Panc1 (cell line): Measurements from ENCODE around the gene C9. TPM values are rescaled to one million over a fixed set of nuclear protein-coding genes. Genes with fewer than 3 reads are reported as not detected.

Experiments
- ATAC-seq: fragments of 200-7000 bp; cut with Tn5 transposase; 2 replicates; pipeline ENCODE4 v1.9.1; 2020; ENCODE audit warnings: mild to moderate bottlenecking, moderate library complexity
- BruUV-seq: library from RNA; stranded (reverse); fragments of 400-500 nt; replicated peaks from 2 replicates; lab custom pipeline; 2021; lab: Mats Ljungman, UMichigan
- CTCF ChIA-PET: fragments of 300-600 bp; sonication (Branson Sonifier 250); formaldehyde crosslinking; loops from one replicate; lab custom pipeline; 2022; ENCODE audit warnings: antibody characterized with exemption; lab: Charles Lee
- POLR2A ChIA-PET: fragments of 300-600 bp; sonication (Branson Sonifier 250); formaldehyde crosslinking; loops from one replicate; lab custom pipeline; 2022; ENCODE audit warnings: antibody characterized with exemption; lab: Charles Lee
- DNase-seq: peaks from one replicate; pipeline ENCODE4 v3.0.0-alpha.2; 2010; ENCODE audit warnings: low read depth, low spot score
- H3K27ac ChIP-seq: 2 replicates; pipeline ENCODE4 v1.5.1; 2011; ENCODE audit warnings: mild to moderate bottlenecking, low read length, inconsistent platforms
- H3K27me3 ChIP-seq: fragments of 200-500 bp; sonication (Bioruptor generic); 2 replicates; pipeline ENCODE4 v1.6.0; 2014; ENCODE audit warnings: low read length, inconsistent platforms; ENCODE audit not compliant: control insufficient read depth, insufficient read depth
- H3K36me3 ChIP-seq: fragments of 200-500 bp; sonication (Bioruptor generic); 2 replicates; pipeline ENCODE4 v1.5.1; 2014; ENCODE audit warnings: inconsistent platforms, mild to moderate bottlenecking, low read length, moderate library complexity; ENCODE audit not compliant: control insufficient read depth, insufficient read depth
- H3K4me1 ChIP-seq: 2 replicates; pipeline ENCODE4 v1.5.1; 2011; ENCODE audit warnings: inconsistent platforms, mild to moderate bottlenecking, low read length, moderate library complexity; ENCODE audit not compliant: control insufficient read depth, insufficient read depth
- H3K4me3 ChIP-seq, 2 experiments: 2 replicates each; pipeline ENCODE4 v1.5.1; 2011 to 2012; ENCODE audit warnings: low read depth in 2 of 2, low read length in 2 of 2, mild to moderate bottlenecking in 2 of 2, inconsistent platforms in 1 of 2, moderate library complexity in 1 of 2
- H3K9me3 ChIP-seq: fragments of 200-500 bp; sonication (Bioruptor generic); 2 replicates; pipeline ENCODE4 v1.5.1; 2014; ENCODE audit warnings: low read depth, mild to moderate bottlenecking, inconsistent platforms, low read length, moderate library complexity; ENCODE audit not compliant: control insufficient read depth, insufficient read depth
- POLR2AphosphoS5 ChIP-seq: IDR thresholded peaks from 2 replicates; pipeline ENCODE4 v1.6.1; 2012; ENCODE audit warnings: mild to moderate bottlenecking, low read depth, low read length, moderate library complexity
- SIN3A ChIP-seq: IDR thresholded peaks from 2 replicates; pipeline ENCODE4 v1.6.1; 2012; ENCODE audit warnings: low read depth, mild to moderate bottlenecking, low read length, moderate library complexity, borderline replicate concordance; ENCODE audit not compliant: insufficient read depth
- TCF7L2 ChIP-seq: IDR thresholded peaks from 2 replicates; pipeline ENCODE4 v1.6.1; 2011; ENCODE audit warnings: mild to moderate bottlenecking, low read depth, low read length, inconsistent platforms
- in situ Hi-C: cut with HindIII; loops from 2 replicates; pipeline ENCODE4 v1.10.0; 2016; ENCODE audit warnings: low sequenced_read_pairs, low pct_unique_long_range_greater_than_20kb
- intact Hi-C: fragments of 100-400 bp; cut with micrococcal nuclease; formaldehyde crosslinking; loops from one replicate; pipeline ENCODE4 v1.10.0; 2022; ENCODE audit not compliant: unreplicated experiment
- total RNA-seq: library from RNA; stranded (reverse); gene quantifications from one replicate; pipeline ENCODE4 v1.2.1, GENCODE V29; 2021; ENCODE audit not compliant: unreplicated experiment
- TF ChIP-seq, protein P1 (sequence below): fragments of 450-650 bp; IDR thresholded peaks from 2 replicates; pipeline ENCODE4 v1.5.1; 2017; ENCODE audit warnings: mild to moderate bottlenecking
- TF ChIP-seq, protein P2 (sequence below), 2 experiments: IDR thresholded peaks; 2 replicates each; pipeline ENCODE4 v1.6.1; 2011 to 2012; ENCODE audit warnings: low read depth in 2 of 2, control low read depth in 1 of 2, low read length in 1 of 2, mild to moderate bottlenecking in 1 of 2, moderate library complexity in 1 of 2; ENCODE audit not compliant: insufficient read depth in 1 of 2

Gene C9
- total RNA-seq, 1 experiment from 2014 or later, result 0.05 TPM

DNA sequence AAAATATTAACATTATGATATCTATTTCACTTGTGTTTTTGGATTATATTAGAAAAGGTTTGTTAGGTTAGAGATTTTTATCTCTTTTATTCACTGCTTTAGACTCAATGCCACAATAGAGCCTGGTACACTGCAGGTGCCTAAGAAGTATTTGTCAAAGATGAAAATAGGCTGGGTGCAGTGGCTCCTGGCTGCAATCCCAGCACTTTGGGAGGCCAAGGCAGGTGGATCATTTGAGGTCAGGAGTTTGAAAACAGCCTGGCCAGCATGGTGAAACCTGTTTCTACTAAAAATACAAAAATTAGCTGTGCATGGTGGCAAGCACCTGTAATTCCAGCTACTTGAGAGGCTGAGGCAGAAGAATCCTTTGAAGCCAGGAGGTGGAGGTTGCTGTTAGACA, 64.3 kb downstream of the C9 start:
- Histone ChIP-seq H3K27ac (no peak overlapping the region), H3K9me3 (peaks cover 9% of the 10 kb centered on the region; the same call in 1 of the 2 replicates), H3K36me3 (no peaks in the 10 kb centered on the region), H3K4me1 (no peaks in the 10 kb centered on the region), H3K27me3 (no peaks in the 10 kb centered on the region), H3K4me3 (no peak overlapping the region)
- CTCF ChIA-PET, result no interaction called here
- no TSS peak for BruUV-seq
- no peak for ATAC-seq
- no peak for DNase-seq
- TF ChIP-seq, protein P1, sequence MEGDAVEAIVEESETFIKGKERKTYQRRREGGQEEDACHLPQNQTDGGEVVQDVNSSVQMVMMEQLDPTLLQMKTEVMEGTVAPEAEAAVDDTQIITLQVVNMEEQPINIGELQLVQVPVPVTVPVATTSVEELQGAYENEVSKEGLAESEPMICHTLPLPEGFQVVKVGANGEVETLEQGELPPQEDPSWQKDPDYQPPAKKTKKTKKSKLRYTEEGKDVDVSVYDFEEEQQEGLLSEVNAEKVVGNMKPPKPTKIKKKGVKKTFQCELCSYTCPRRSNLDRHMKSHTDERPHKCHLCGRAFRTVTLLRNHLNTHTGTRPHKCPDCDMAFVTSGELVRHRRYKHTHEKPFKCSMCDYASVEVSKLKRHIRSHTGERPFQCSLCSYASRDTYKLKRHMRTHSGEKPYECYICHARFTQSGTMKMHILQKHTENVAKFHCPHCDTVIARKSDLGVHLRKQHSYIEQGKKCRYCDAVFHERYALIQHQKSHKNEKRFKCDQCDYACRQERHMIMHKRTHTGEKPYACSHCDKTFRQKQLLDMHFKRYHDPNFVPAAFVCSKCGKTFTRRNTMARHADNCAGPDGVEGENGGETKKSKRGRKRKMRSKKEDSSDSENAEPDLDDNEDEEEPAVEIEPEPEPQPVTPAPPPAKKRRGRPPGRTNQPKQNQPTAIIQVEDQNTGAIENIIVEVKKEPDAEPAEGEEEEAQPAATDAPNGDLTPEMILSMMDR, result no peak
- TF ChIP-seq, protein P2, sequence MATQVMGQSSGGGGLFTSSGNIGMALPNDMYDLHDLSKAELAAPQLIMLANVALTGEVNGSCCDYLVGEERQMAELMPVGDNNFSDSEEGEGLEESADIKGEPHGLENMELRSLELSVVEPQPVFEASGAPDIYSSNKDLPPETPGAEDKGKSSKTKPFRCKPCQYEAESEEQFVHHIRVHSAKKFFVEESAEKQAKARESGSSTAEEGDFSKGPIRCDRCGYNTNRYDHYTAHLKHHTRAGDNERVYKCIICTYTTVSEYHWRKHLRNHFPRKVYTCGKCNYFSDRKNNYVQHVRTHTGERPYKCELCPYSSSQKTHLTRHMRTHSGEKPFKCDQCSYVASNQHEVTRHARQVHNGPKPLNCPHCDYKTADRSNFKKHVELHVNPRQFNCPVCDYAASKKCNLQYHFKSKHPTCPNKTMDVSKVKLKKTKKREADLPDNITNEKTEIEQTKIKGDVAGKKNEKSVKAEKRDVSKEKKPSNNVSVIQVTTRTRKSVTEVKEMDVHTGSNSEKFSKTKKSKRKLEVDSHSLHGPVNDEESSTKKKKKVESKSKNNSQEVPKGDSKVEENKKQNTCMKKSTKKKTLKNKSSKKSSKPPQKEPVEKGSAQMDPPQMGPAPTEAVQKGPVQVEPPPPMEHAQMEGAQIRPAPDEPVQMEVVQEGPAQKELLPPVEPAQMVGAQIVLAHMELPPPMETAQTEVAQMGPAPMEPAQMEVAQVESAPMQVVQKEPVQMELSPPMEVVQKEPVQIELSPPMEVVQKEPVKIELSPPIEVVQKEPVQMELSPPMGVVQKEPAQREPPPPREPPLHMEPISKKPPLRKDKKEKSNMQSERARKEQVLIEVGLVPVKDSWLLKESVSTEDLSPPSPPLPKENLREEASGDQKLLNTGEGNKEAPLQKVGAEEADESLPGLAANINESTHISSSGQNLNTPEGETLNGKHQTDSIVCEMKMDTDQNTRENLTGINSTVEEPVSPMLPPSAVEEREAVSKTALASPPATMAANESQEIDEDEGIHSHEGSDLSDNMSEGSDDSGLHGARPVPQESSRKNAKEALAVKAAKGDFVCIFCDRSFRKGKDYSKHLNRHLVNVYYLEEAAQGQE (IDR thresholded peaks at IDR 0.05; ENCODE audit: insufficient read depth in 1 of 2, low read depth in 2 of 2, low read length in 1 of 2), result no peak
- no peak for TF ChIP-seq SIN3A
- TF ChIP-seq POLR2AphosphoS5, result no peak
- TF ChIP-seq TCF7L2, result no peak
- in situ Hi-C loops (no loop called here), intact Hi-C loops (no loop called here)
- POLR2A ChIA-PET, result no interaction called here

DNA sequence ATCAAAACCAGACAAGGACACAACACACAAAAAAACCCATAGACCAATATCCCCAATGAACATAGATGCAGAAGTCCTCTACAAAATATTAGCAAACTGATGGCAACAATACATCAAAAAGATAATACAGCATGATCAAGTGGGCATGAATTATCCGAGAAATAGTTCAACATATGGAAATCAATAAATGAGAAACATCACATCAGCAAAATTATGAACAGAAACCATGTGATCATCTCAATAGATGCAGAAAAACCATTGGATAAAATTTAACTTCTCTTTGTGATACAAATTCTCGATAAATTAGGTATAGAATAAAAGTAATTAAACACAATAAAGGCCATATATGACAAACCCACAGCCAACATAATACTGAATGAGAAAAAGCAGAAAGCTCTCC, 69.6 kb downstream of the C9 start:
- DNase-seq, result no peak
- BruUV-seq, result no TSS peak
- ATAC-seq, result no peak
- Histone ChIP-seq H3K36me3 (no peaks in the 10 kb centered on the region), H3K4me3 (no peak overlapping the region), H3K27ac (no peak overlapping the region), H3K4me1 (no peaks in the 10 kb centered on the region), H3K27me3 (no peaks in the 10 kb centered on the region), H3K9me3 (peaks cover 9% of the 10 kb centered on the region; the same call in 1 of the 2 replicates)
- TF ChIP-seq TCF7L2, result no peak
- TF ChIP-seq, protein P2 (IDR thresholded peaks at IDR 0.05; ENCODE audit: insufficient read depth in 1 of 2, low read depth in 2 of 2, low read length in 1 of 2), result no peak
- no peak for TF ChIP-seq POLR2AphosphoS5
- TF ChIP-seq, protein P1, result no peak
- TF ChIP-seq SIN3A, result no peak
- in situ Hi-C loops (no loop called here), intact Hi-C loops (no loop called here)
- ChIA-PET CTCF (no interaction called here), POLR2A (no interaction called here)
